Endothelial cell (in vitro differentiated cells): ENCODE measurements around the gene SMLR1. TPM values are rescaled to one million over a fixed set of nuclear protein-coding genes. Genes with fewer than 3 reads are reported as not detected.

Experiments used
- DNase-seq: peaks from one replicate; pipeline ENCODE4 v3.0.0; 2021; ENCODE audit warnings: low spot score
- H3K27ac Mint-ChIP-seq: one replicate; pipeline ENCODE4 v1.8.0; 2021; ENCODE audit warnings: mixed read lengths, inconsistent platforms; ENCODE audit not compliant: unreplicated experiment
- H3K27me3 Mint-ChIP-seq: one replicate; pipeline ENCODE4 v1.8.0; 2021; ENCODE audit warnings: mild to moderate bottlenecking, moderate library complexity, mixed read lengths, inconsistent platforms; ENCODE audit not compliant: unreplicated experiment
- H3K36me3 Mint-ChIP-seq: one replicate; pipeline ENCODE4 v1.8.0; 2021; ENCODE audit warnings: mild to moderate bottlenecking, low read depth, mixed read lengths, inconsistent platforms; ENCODE audit not compliant: unreplicated experiment
- H3K4me1 Mint-ChIP-seq: one replicate; pipeline ENCODE4 v1.8.0; 2021; ENCODE audit warnings: mild to moderate bottlenecking, mixed read lengths, inconsistent platforms; ENCODE audit not compliant: unreplicated experiment
- H3K4me3 Mint-ChIP-seq: one replicate; pipeline ENCODE4 v1.8.0; 2021; ENCODE audit warnings: mild to moderate bottlenecking, mixed read lengths, inconsistent platforms; ENCODE audit not compliant: unreplicated experiment
- H3K9me3 Mint-ChIP-seq: one replicate; pipeline ENCODE4 v1.8.0; 2021; ENCODE audit warnings: mixed read lengths, inconsistent platforms; ENCODE audit not compliant: unreplicated experiment
- total RNA-seq: library from RNA; stranded (reverse); fragmentation: NEBNext Ultra II Directional; extraction: Animal tissue kit (Norgen Biotek cat#: 25700); gene quantifications from one replicate; pipeline ENCODE4 v1.2.1, GENCODE V29; 2021; ENCODE audit not compliant: unreplicated experiment
- TF ChIP-seq, protein P1 (sequence below): fragments of 200-600 bp; sonication (generic); IDR thresholded peaks from one replicate; pipeline ENCODE4 v1.5.0; 2021; ENCODE audit warnings: antibody characterized with exemption; ENCODE audit not compliant: unreplicated experiment

The SMLR1 gene
- total RNA-seq, 1 donor from 2014 or later: not detected

DNA sequence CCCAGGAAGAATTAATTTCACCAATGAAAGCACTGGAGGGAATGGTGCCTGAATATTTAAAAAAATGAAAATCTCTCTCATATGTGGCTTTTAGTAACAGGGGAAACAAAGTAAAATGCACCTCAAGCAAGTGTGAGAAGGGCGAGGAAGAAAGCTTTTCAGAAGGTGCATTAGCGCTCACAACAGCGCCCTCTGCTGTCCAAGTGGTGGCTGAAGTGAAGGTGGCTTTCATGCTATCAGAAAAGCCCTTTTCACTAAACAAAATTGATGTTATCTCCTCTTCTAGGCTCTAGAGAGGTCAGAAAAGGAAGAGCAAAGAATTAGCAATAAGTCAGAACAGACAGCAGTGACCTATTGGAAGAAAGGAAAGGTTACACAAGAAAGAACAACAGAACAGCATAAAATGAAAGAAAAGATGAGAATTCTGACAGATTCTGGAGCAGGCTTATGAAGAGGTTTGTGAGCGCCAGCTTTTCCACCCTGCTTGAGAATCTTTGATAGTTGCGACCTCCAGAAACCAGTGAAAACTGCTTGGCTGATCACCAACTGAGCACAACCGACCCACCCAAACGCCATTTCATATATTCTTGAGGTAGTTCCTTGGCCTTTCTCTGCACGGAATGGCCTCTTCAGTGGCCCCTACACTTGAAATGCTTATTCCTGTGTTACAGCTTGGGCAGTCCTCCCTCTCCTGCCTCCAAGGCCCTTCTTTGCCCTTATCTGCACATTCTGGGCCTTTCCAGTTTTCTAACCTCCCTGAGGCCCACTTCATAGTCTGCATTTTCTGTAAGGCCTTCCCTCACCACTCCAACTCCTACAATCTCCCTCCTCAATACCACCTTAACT is 45.3 kb downstream of the SMLR1 start:
- H3K27ac Mint-ChIP-seq: no peak overlapping the region
- TF ChIP-seq, protein P1, sequence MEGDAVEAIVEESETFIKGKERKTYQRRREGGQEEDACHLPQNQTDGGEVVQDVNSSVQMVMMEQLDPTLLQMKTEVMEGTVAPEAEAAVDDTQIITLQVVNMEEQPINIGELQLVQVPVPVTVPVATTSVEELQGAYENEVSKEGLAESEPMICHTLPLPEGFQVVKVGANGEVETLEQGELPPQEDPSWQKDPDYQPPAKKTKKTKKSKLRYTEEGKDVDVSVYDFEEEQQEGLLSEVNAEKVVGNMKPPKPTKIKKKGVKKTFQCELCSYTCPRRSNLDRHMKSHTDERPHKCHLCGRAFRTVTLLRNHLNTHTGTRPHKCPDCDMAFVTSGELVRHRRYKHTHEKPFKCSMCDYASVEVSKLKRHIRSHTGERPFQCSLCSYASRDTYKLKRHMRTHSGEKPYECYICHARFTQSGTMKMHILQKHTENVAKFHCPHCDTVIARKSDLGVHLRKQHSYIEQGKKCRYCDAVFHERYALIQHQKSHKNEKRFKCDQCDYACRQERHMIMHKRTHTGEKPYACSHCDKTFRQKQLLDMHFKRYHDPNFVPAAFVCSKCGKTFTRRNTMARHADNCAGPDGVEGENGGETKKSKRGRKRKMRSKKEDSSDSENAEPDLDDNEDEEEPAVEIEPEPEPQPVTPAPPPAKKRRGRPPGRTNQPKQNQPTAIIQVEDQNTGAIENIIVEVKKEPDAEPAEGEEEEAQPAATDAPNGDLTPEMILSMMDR: peak; percentile 93
- DNase-seq: peak; percentile 73
- H3K9me3 Mint-ChIP-seq: no peaks in the 10 kb centered on the region
- no peak overlapping the region for H3K4me3 Mint-ChIP-seq
- peaks cover 3% of the 10 kb centered on the region for H3K27me3 Mint-ChIP-seq
- H3K4me1 Mint-ChIP-seq: peaks cover 2% of the 10 kb centered on the region
- H3K36me3 Mint-ChIP-seq: peaks cover 21% of the 10 kb centered on the region

DNA sequence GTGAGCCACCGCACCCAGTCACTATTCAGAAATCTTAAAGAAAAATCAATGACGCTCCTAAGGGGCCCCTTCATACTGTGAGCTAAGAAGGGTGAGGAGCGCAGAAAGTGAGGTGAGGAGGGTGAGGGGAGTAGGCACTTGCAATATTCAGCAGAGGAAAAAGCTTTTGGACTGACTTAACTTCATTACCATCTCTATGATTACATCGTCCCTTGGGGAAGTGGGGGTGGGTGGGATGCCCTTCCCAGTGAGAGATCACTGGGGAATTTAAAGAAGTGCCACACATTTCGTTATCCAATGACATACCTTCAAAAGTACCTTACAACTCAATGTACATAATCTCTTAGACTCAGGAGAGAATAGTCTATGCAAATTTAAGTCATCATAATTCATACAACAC is 46.5 kb downstream of the SMLR1 start:
- no peak overlapping the region for H3K27ac Mint-ChIP-seq
- H3K4me3 Mint-ChIP-seq: no peak overlapping the region
- H3K4me1 Mint-ChIP-seq: peaks cover 2% of the 10 kb centered on the region
- peaks cover 3% of the 10 kb centered on the region for H3K27me3 Mint-ChIP-seq
- no peaks in the 10 kb centered on the region for H3K9me3 Mint-ChIP-seq
- H3K36me3 Mint-ChIP-seq: peaks cover 18% of the 10 kb centered on the region
- TF ChIP-seq, protein P1: no peak
- no peak for DNase-seq

- TF ChIP-seq, protein P1: no peak
- no peaks in the 10 kb centered on the region for H3K9me3 Mint-ChIP-seq
- H3K4me1 Mint-ChIP-seq: peaks cover 9% of the 10 kb centered on the region
- no peak overlapping the region for H3K4me3 Mint-ChIP-seq
- no peak overlapping the region for H3K27ac Mint-ChIP-seq
- H3K36me3 Mint-ChIP-seq: peaks cover 11% of the 10 kb centered on the region
- DNase-seq: no peak
- H3K27me3 Mint-ChIP-seq: peaks cover 3% of the 10 kb centered on the region
These were observed 52.6 kb downstream of the SMLR1 start for GRCh38 chr6:130879826-130880225.

DNA sequence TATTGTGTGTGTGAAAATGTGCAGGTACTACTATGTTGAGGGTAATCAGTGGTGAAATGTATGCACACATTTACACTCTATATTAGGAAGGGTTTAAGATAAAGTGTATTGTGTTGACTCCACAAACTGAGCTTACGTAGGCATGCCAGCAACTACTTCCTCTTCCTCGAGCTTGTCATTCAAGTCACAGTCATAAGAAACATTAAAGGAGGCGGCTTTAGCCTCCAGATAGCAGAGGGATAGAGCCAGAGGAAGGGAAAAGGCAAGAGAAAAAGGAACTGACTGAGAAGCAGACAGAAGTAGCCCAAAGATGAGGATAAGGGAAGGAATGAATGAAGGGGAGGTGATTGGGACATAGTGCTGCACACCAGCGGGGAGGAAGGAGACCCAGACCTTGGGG is 55.2 kb downstream of the SMLR1 start:
- H3K9me3 Mint-ChIP-seq: no peaks in the 10 kb centered on the region
- TF ChIP-seq, protein P1: no peak

More for the DNA sequence above, 55.2 kb downstream of the SMLR1 start:
- peaks cover 1% of the 10 kb centered on the region for H3K27me3 Mint-ChIP-seq
- no peak overlapping the region for H3K4me3 Mint-ChIP-seq
- no peak for DNase-seq
- H3K36me3 Mint-ChIP-seq: peaks cover 8% of the 10 kb centered on the region
- H3K4me1 Mint-ChIP-seq: peaks cover 11% of the 10 kb centered on the region
- peak overlapping the region; percentile 58 for H3K27ac Mint-ChIP-seq
